DND-41 (cell line): ENCODE measurements around the gene FAM217B.

Source experiments
- EZH2 ChIP-seq: IDR thresholded peaks from 3 replicates; pipeline ENCODE4 v1.6.1; 2012; ENCODE audit warnings: borderline replicate concordance, low read depth, mild to moderate bottlenecking, moderate library complexity, low read length, inconsistent platforms; ENCODE audit not compliant: severe bottlenecking
- TF ChIP-seq, protein P1 (sequence below): IDR thresholded peaks from 2 replicates; pipeline ENCODE4 v1.5.1; 2012; ENCODE audit warnings: borderline replicate concordance, low read length, moderate library complexity, mild to moderate bottlenecking; ENCODE audit not compliant: poor library complexity, severe bottlenecking; ENCODE audit errors: extremely low read depth

DNA sequence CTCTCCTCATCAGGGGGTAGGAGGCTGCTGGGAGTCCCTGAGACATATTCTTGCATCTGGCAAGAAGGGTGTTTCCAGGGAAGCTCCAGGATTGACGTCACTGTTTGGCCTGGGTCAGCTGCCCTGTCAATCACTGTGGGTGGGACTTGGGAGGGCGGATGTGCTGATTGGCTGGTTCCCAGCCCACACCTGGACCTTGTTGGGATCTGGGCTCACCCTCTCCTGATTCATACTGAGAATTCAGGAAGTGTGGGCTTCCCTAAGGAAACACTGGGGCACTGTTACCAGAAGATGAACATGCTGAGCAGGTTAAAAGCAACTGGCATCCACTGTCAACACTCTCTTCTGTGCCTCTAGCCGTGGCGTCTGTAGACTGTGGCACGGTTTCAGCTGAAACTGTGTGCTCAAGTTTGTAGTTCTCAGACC is 54.5 kb downstream of the FAM217B start:
- TF ChIP-seq, protein P1, sequence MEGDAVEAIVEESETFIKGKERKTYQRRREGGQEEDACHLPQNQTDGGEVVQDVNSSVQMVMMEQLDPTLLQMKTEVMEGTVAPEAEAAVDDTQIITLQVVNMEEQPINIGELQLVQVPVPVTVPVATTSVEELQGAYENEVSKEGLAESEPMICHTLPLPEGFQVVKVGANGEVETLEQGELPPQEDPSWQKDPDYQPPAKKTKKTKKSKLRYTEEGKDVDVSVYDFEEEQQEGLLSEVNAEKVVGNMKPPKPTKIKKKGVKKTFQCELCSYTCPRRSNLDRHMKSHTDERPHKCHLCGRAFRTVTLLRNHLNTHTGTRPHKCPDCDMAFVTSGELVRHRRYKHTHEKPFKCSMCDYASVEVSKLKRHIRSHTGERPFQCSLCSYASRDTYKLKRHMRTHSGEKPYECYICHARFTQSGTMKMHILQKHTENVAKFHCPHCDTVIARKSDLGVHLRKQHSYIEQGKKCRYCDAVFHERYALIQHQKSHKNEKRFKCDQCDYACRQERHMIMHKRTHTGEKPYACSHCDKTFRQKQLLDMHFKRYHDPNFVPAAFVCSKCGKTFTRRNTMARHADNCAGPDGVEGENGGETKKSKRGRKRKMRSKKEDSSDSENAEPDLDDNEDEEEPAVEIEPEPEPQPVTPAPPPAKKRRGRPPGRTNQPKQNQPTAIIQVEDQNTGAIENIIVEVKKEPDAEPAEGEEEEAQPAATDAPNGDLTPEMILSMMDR, result no peak
- TF ChIP-seq EZH2, result no peak
